C4-2B (cell line): ENCODE measurements around the gene SESN2.

ENCODE experiments used
- ZFX ChIP-seq: fragments of 450-650 bp; IDR thresholded peaks from 2 replicates; pipeline ENCODE4 v1.6.1; 2017
- TF ChIP-seq, protein P1 (sequence below): fragments of 450-650 bp; conservative IDR thresholded peaks from 2 replicates; pipeline ENCODE4 v1.5.1; 2017; ENCODE audit warnings: mild to moderate bottlenecking

DNA sequence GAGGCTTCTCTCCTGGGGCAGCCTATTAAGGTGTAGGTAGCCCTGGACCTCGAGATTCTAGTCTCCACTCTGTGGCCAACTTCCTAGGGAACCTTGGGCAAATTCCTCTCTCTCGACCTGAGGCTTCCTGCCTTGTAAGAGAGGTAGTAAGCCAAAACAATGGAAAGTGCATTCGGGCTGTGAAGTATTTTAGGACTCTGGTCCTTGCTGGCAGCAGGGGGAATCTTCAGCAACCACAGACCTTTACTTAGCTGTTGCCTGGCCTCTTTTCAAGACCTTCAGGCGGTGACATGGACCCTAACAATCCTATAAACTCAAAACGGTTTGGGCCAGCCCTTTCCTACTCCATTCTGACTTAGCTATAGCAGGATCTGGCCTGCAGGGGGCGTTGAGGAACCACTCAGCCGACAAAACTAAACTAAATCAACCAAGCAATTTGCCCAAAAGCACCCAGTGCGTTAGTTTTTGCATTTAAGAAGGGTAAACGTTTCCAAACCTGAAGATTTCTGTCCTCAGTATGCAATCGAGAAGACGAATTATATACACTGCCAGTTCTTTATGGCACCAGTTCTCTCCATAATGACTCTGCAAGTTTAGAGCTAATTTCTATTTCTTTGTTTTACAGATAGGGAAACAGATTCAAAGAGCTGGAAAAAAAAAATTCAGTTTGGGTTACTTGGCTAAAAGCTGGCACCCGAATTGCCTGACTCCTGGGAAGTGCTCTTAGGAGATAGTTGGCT, 10.9 kb upstream of the SESN2 start:
- TF ChIP-seq, protein P1, sequence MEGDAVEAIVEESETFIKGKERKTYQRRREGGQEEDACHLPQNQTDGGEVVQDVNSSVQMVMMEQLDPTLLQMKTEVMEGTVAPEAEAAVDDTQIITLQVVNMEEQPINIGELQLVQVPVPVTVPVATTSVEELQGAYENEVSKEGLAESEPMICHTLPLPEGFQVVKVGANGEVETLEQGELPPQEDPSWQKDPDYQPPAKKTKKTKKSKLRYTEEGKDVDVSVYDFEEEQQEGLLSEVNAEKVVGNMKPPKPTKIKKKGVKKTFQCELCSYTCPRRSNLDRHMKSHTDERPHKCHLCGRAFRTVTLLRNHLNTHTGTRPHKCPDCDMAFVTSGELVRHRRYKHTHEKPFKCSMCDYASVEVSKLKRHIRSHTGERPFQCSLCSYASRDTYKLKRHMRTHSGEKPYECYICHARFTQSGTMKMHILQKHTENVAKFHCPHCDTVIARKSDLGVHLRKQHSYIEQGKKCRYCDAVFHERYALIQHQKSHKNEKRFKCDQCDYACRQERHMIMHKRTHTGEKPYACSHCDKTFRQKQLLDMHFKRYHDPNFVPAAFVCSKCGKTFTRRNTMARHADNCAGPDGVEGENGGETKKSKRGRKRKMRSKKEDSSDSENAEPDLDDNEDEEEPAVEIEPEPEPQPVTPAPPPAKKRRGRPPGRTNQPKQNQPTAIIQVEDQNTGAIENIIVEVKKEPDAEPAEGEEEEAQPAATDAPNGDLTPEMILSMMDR = peak; percentile 98
- TF ChIP-seq ZFX = no peak
